Breast epithelium (tissue), 3 donors: ENCODE results near the gene RECQL5.

ENCODE experiments used
- POLR2A ChIP-seq: fragments of 450-650 bp; IDR thresholded peaks from one replicate; pipeline ENCODE4 v1.6.1; 2016; ENCODE audit warnings: antibody characterized with exemption, mild to moderate bottlenecking, moderate library complexity
- TF ChIP-seq, protein P1 (sequence below), 3 donors: fragments of 450-650 bp; IDR thresholded peaks; one replicate each; pipeline ENCODE4 v1.5.1; 2016 to 2017; ENCODE audit warnings: antibody characterized with exemption in 3 of 3, mild to moderate bottlenecking in 3 of 3, moderate library complexity in 3 of 3

DNA sequence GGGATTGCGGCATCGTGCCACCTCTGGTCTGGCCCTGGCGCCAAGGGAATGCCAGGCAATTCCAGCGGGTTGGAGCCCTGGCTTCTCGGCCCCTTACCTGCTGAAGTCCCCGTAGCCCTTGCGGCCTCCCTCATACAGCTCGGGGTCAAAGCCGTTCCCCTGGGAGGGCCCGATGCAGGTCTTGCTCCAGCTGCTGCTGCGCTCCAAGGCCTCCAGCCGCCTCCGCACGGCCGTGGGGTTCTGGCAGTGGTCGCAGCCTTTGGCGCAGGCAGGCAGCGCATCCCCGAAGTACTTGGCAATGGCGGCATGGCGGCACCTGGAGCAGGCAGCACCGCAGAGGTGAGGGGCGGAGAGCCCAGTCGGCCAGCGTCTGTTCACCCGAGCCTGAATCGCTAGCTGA lies 35.6 kb downstream of the RECQL5 start:
- TF ChIP-seq, protein P1, sequence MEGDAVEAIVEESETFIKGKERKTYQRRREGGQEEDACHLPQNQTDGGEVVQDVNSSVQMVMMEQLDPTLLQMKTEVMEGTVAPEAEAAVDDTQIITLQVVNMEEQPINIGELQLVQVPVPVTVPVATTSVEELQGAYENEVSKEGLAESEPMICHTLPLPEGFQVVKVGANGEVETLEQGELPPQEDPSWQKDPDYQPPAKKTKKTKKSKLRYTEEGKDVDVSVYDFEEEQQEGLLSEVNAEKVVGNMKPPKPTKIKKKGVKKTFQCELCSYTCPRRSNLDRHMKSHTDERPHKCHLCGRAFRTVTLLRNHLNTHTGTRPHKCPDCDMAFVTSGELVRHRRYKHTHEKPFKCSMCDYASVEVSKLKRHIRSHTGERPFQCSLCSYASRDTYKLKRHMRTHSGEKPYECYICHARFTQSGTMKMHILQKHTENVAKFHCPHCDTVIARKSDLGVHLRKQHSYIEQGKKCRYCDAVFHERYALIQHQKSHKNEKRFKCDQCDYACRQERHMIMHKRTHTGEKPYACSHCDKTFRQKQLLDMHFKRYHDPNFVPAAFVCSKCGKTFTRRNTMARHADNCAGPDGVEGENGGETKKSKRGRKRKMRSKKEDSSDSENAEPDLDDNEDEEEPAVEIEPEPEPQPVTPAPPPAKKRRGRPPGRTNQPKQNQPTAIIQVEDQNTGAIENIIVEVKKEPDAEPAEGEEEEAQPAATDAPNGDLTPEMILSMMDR (IDR thresholded peaks at IDR 0.05) = no peak
- no peak for TF ChIP-seq POLR2A
